ENCODE results near the gene ACSL3.

ACSL3 gene

DNA sequence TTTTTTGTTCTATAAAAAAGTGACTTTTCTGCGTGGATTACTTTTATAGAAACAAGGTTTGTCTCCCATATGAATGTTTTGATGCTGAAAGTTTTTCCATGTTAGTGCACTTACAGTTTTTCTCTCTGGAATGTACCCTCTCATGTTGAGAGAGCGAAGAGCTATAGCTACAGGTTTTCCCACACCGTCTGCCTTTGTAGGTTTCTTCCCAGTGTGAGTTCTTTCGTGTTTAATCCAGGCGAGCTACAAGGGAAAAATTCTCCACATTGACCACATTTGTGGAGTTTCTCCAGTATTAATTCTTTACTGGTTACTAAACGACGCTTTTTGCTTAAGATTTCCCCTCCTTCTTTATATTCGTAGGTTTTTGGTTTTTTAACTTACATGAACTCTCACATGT lies 85.1 kb downstream of the ACSL3 start:
- Histone ChIP-seq H3F3A (ENCODE audit: control insufficient read depth, insufficient read depth) (0 out of 2 replicates have a peak, but pooled peaks cover 2% of the 10 kb centered on the region), H3K9me3 (ENCODE audit: control insufficient read depth, insufficient read depth, low read length) (no peaks in the 10 kb centered on the region), H3K36me3 (ENCODE audit: control insufficient read depth, low read length) (peaks cover 6% of the 10 kb centered on the region), H3K27ac (ENCODE audit: low read depth, low read length) (no peak overlapping the region), H3K4me3 (ENCODE audit: low read length) (no peak overlapping the region), H3K9me2 (replicated peaks; ENCODE audit: control insufficient read depth, low read length) (no peaks in the 10 kb centered on the region), H4K20me1 (ENCODE audit: control insufficient read depth, insufficient read depth, low read depth, low read length) (no peaks in the 10 kb centered on the region), H3K4me1 (ENCODE audit: control insufficient read depth, low read length) (no peaks in the 10 kb centered on the region), H3K79me2 (ENCODE audit: control insufficient read depth, low read length) (no peaks in the 10 kb centered on the region), H3K4me2 (ENCODE audit: low read length) (no peak overlapping the region), H3K27me3 (ENCODE audit: control insufficient read depth, low read length) (no peaks in the 10 kb centered on the region)
- no peak for TF ChIP-seq EZH2phosphoT487 (IDR thresholded peaks at IDR 0.05; ENCODE audit: borderline replicate concordance, low read length)
- TF ChIP-seq CTCF (IDR thresholded peaks at IDR 0.05; ENCODE audit: low read depth, low read length, poor library complexity, severe bottlenecking): no peak

GRCh38 chr2:222946700-222947287 lies 86.0 kb downstream of the ACSL3 start:
- no peaks in the 10 kb centered on the region for H3K79me2 ChIP-seq (ENCODE audit: control insufficient read depth, low read length)
- H3K4me3 ChIP-seq (ENCODE audit: low read length): no peak overlapping the region
- H3K4me1 ChIP-seq (ENCODE audit: control insufficient read depth, low read length): no peaks in the 10 kb centered on the region
- H4K20me1 ChIP-seq (ENCODE audit: control insufficient read depth, insufficient read depth, low read depth, low read length): no peaks in the 10 kb centered on the region
- no peak overlapping the region for H3K27ac ChIP-seq (ENCODE audit: low read depth, low read length)
- no peaks in the 10 kb centered on the region for H3K27me3 ChIP-seq (ENCODE audit: control insufficient read depth, low read length)
- H3K36me3 ChIP-seq (ENCODE audit: control insufficient read depth, low read length): no peaks in the 10 kb centered on the region
- no peaks in the 10 kb centered on the region for H3K9me2 ChIP-seq (replicated peaks; ENCODE audit: control insufficient read depth, low read length)
- no peak overlapping the region for H3K4me2 ChIP-seq (ENCODE audit: low read length)
- no peak for TF ChIP-seq CTCF (IDR thresholded peaks at IDR 0.05; ENCODE audit: low read depth, low read length, poor library complexity, severe bottlenecking)
- no peak for TF ChIP-seq EZH2phosphoT487 (IDR thresholded peaks at IDR 0.05; ENCODE audit: borderline replicate concordance, low read length)
- H3F3A ChIP-seq (ENCODE audit: control insufficient read depth, insufficient read depth): 0 out of 2 replicates have a peak, but pooled peaks cover 2% of the 10 kb centered on the region
- H3K9me3 ChIP-seq (ENCODE audit: control insufficient read depth, insufficient read depth, low read length): no peaks in the 10 kb centered on the region

DNA sequence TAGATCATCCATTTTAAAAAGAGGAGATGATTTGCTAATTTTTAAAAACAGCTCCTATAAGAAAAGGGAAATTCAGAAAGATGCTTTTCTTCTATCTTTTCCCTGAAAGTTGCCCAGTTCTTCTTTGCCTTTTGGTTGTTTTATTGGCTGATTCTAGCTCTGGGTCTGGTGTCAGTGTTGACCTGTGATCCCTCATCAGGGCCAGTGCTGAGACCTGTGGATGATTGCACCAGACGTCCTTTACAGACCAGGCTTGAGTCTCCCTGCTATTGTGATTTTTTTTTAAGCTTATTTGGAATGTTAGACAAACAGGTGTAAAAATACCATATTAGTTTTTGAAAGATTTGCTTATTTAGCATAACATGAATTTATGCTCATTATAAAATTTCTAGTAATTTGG lies 88.2 kb downstream of the ACSL3 start:
- Histone ChIP-seq H3K9me2 (replicated peaks; ENCODE audit: control insufficient read depth, low read length) (no peaks in the 10 kb centered on the region), H4K20me1 (ENCODE audit: control insufficient read depth, insufficient read depth, low read depth, low read length) (no peaks in the 10 kb centered on the region), H3K4me3 (ENCODE audit: low read length) (no peak overlapping the region), H3K27ac (ENCODE audit: low read depth, low read length) (no peak overlapping the region), H3K27me3 (ENCODE audit: control insufficient read depth, low read length) (no peaks in the 10 kb centered on the region), H3K9me3 (ENCODE audit: control insufficient read depth, insufficient read depth, low read length) (no peaks in the 10 kb centered on the region), H3K79me2 (ENCODE audit: control insufficient read depth, low read length) (no peaks in the 10 kb centered on the region), H3F3A (ENCODE audit: control insufficient read depth, insufficient read depth) (no peaks in the 10 kb centered on the region), H3K4me1 (ENCODE audit: control insufficient read depth, low read length) (no peaks in the 10 kb centered on the region), H3K36me3 (ENCODE audit: control insufficient read depth, low read length) (no peaks in the 10 kb centered on the region), H3K4me2 (ENCODE audit: low read length) (no peak overlapping the region)
- TF ChIP-seq EZH2phosphoT487 (IDR thresholded peaks at IDR 0.05; ENCODE audit: borderline replicate concordance, low read length): no peak
- TF ChIP-seq CTCF (IDR thresholded peaks at IDR 0.05; ENCODE audit: low read depth, low read length, poor library complexity, severe bottlenecking): no peak

Data from DOHH2 (cell line).